OCI-LY7 (cell line): Measurements from ENCODE around the gene CYP4V2.

ENCODE experiments used
- CTCF ChIP-seq: fragments of 200-600 bp; sonication (generic); conservative IDR thresholded peaks from 2 replicates; pipeline ENCODE4 v1.5.1; 2014; ENCODE audit warnings: mild to moderate bottlenecking, antibody characterized with exemption, low read length, moderate library complexity, mixed read lengths
- EZH2phosphoT487 ChIP-seq: fragments of 200-600 bp; sonication (generic); IDR thresholded peaks from 2 replicates; pipeline ENCODE4 v1.6.1; 2018; ENCODE audit warnings: low read depth, borderline replicate concordance, mild to moderate bottlenecking, mixed run types, antibody characterized with exemption, low read length, moderate library complexity, mixed read lengths

GRCh38 chr4:186255122-186255521, 63.8 kb downstream of the CYP4V2 start:
- TF ChIP-seq CTCF (no peak), EZH2phosphoT487 (no peak)
